GM19455 (cell line): ENCODE results near the gene ASB4.
"Not testable (repeated sequence)": the region's sequence is repeated elsewhere in the genome, so short reads cannot be mapped to it uniquely, and the experiment has no call there.

Experiments
- ATAC-seq: cut with Tn5 transposase; IDR thresholded peaks from one replicate; pipeline ENCODE4 v1.9.1; 2021; ENCODE audit not compliant: unreplicated experiment

The ASB4 gene

GRCh38 chr7:95478272-95479037 is 7.3 kb upstream of the ASB4 start:
- no peak for ATAC-seq

- ATAC-seq: peak; percentile 64
Measured at GRCh38 chr7:95479992-95480624, 5.6 kb upstream of the ASB4 start.

- no peak for ATAC-seq
Measured at GRCh38 chr7:95481271-95482165, 4.2 kb upstream of the ASB4 start.

GRCh38 chr7:95482424-95482823 is 3.3 kb upstream of the ASB4 start:
- ATAC-seq: no peak

GRCh38 chr7:95490231-95490762 is 4.6 kb downstream of the ASB4 start:
- ATAC-seq: no peak

GRCh38 chr7:95491201-95491600 is 5.5 kb downstream of the ASB4 start:
- no peak for ATAC-seq

GRCh38 chr7:95491634-95492314 is 6.0 kb downstream of the ASB4 start:
- ATAC-seq: no peak

- no peak for ATAC-seq
Measured at GRCh38 chr7:95493247-95493646, 7.5 kb downstream of the ASB4 start.

- ATAC-seq: no peak
Measured at GRCh38 chr7:95493844-95494243, 8.1 kb downstream of the ASB4 start.

GRCh38 chr7:95501261-95501832 is 15.6 kb downstream of the ASB4 start:
- ATAC-seq: peak; percentile 90

GRCh38 chr7:95502403-95502802 is 16.7 kb downstream of the ASB4 start:
- no peak for ATAC-seq

GRCh38 chr7:95503271-95504131 is 17.8 kb downstream of the ASB4 start:
- no peak for ATAC-seq

- ATAC-seq: not testable (repeated sequence)
Measured at GRCh38 chr7:95504132-95504588, 18.4 kb downstream of the ASB4 start.

GRCh38 chr7:95508780-95509179 is 23.0 kb downstream of the ASB4 start:
- ATAC-seq: no peak

- ATAC-seq: no peak
Measured at GRCh38 chr7:95509199-95509598, 23.5 kb downstream of the ASB4 start.

- ATAC-seq: peak; percentile 92
Measured at GRCh38 chr7:95511716-95512260, 26.0 kb downstream of the ASB4 start.

- peak; percentile 53 for ATAC-seq
Measured at GRCh38 chr7:95517458-95517857, 31.7 kb downstream of the ASB4 start.

- ATAC-seq: no peak
Measured at GRCh38 chr7:95517870-95518269, 32.1 kb downstream of the ASB4 start.

GRCh38 chr7:95520136-95520535 is 34.4 kb downstream of the ASB4 start:
- no peak for ATAC-seq
